Testis (tissue), 3 donors: ENCODE measurements around the gene KCNF1. TPM values are rescaled to one million over a fixed set of nuclear protein-coding genes. Genes with fewer than 3 reads are reported as not detected.

Experiments used
- DNase-seq: peaks from one replicate; pipeline ENCODE4 v3.0.0-alpha.2; 2019
- H3K27ac ChIP-seq, 2 donors: fragments of 200-600 bp; sonication (generic); one replicate each; pipeline ENCODE4 v1.5.1; 2019
- H3K27me3 ChIP-seq: fragments of 200-600 bp; sonication (generic); one replicate; pipeline ENCODE4 v1.5.1; 2019
- H3K36me3 ChIP-seq: fragments of 200-600 bp; sonication (generic); one replicate; pipeline ENCODE4 v1.5.1; 2017; ENCODE audit warnings: low read depth; ENCODE audit errors: missing control alignments
- H3K4me1 ChIP-seq: fragments of 200-600 bp; sonication (generic); one replicate; pipeline ENCODE4 v1.5.1; 2019
- H3K4me3 ChIP-seq, 2 donors: fragments of 200-600 bp; sonication (generic); one replicate each; pipeline ENCODE4 v1.5.1; 2017 to 2019
- H3K9me3 ChIP-seq: fragments of 200-600 bp; sonication (generic); one replicate; pipeline ENCODE4 v1.5.1; 2017
- POLR2A ChIP-seq: fragments of 450-650 bp; IDR thresholded peaks from one replicate; pipeline ENCODE4 v1.6.1; 2017; ENCODE audit warnings: antibody characterized with exemption, mild to moderate bottlenecking, moderate library complexity
- WGBS, 2 donors: methylation state at CpG; one replicate each; pipeline ENCODE4 v1.1.5; 2018; 5-methylcytosine and 5-hydroxymethylcytosine counted together
- intact Hi-C: fragments of 100-400 bp; cut with DNase I; formaldehyde crosslinking; loops from one replicate; pipeline ENCODE4 v1.15.1; 2023; ENCODE audit warnings: low total_unique reads
- polyA plus RNA-seq: library from polyadenylated mRNA; stranded (reverse); fragments of 350-450 nt; fragmentation: Illumina TruSeq; extraction: RNeasy Lipid Tissue Mini Kit (QIAGEN cat#74804); gene quantifications from one replicate; pipeline ENCODE4 v1.2.3, GENCODE V29; 2014; ENCODE audit warnings: low read depth, low replicate concordance; ENCODE audit not compliant: insufficient read depth
- total RNA-seq, 2 donors: library from RNA; depleted of rRNA; stranded (reverse); fragments of >200 nt; gene quantifications; one replicate each; pipeline ENCODE4 v1.2.3, GENCODE V29; 2016
- TF ChIP-seq, protein P1 (sequence below), 3 experiments: fragments of 450-650 bp in 2 of 3; fragments of 200-600 bp in 1 of 3; sonication (generic) in 1 of 3; IDR thresholded peaks; one replicate each; pipeline ENCODE4 v1.5.1; 2016 to 2019; ENCODE audit warnings: antibody characterized with exemption in 3 of 3, mild to moderate bottlenecking in 2 of 3, moderate library complexity in 1 of 3

Gene KCNF1
- total and polyA plus RNA-seq, 3 donors from 2014 or later = 0.19 to 0.70 (median 0.63) TPM

DNA sequence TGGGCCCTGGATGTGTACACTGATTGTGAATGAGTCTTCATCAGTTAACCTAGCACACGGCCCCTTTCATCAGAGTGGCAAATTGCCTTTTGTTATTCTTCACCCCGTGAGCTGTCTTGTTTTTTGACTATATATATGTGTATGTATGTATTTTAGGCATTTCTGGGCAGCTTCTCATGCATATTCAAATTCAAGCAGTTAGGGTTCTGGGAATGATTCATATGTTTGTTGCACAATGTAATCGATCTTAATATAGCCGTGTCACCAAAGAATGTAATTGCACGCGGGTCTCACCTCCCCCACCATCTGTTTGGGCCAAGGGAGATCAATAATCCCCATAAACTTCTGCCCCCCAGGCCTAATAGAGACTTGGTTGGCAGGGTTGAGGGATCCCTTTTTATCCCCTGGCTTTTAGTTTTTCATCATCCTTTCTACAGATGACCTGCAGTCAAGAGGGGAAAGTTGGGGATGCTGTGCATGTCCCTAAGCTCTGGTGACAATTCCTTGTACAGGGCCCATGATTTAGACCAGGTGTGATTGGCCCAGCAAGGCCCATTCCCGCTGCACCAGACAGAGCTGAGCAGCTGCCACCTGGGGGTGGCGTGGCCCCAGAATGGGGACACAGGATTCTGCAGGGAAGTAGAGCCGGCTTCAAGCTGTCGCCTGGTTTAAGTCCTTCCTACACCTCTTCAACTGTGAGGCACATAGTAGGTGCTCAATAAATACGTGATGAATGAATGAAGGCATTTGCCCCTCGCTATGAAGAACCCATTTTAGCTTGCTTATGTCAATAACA lies 19.2 kb downstream of the KCNF1 start:
- Histone ChIP-seq H3K27me3 (no peaks in the 10 kb centered on the region), H3K27ac (no peak overlapping the region), H3K36me3 (no peaks in the 10 kb centered on the region), H3K4me3 (no peak overlapping the region), H3K4me1 (peaks cover 4% of the 10 kb centered on the region), H3K9me3 (no peaks in the 10 kb centered on the region)
- WGBS, 2 donors = 89 to 92% methylated on average over 10 to 12 of the region's 12 CpGs
- intact Hi-C loops = no loop called here
- TF ChIP-seq POLR2A = no peak
- TF ChIP-seq, protein P1, sequence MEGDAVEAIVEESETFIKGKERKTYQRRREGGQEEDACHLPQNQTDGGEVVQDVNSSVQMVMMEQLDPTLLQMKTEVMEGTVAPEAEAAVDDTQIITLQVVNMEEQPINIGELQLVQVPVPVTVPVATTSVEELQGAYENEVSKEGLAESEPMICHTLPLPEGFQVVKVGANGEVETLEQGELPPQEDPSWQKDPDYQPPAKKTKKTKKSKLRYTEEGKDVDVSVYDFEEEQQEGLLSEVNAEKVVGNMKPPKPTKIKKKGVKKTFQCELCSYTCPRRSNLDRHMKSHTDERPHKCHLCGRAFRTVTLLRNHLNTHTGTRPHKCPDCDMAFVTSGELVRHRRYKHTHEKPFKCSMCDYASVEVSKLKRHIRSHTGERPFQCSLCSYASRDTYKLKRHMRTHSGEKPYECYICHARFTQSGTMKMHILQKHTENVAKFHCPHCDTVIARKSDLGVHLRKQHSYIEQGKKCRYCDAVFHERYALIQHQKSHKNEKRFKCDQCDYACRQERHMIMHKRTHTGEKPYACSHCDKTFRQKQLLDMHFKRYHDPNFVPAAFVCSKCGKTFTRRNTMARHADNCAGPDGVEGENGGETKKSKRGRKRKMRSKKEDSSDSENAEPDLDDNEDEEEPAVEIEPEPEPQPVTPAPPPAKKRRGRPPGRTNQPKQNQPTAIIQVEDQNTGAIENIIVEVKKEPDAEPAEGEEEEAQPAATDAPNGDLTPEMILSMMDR (IDR thresholded peaks at IDR 0.05) = no peak
- no peak for DNase-seq

DNA sequence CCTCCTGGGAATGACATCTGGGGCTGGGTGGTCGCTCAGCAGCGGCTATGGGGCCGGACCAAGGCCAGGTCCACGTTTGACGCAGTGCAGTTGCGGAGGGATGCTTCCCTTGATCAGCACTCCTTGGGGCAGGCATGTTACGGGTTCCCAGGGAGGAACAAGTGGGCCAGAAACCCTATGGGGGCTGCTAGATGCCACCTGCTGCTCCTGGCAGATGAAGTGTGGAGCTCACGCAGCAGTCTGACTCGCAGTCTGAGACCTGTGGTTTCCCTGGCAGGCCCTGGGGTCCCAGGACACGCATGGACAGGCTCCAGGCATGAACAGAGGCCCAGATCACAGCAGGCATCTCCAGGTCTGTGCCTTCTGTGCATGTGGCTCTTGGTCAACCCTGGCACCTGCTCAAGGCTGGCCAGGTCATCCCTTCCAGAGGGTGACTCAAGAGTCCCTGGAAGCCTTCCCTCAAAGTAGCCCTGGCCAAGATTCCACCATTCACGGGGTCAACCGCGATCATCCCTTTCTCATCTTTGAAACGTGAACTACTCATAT lies 20.0 kb downstream of the KCNF1 start:
- no peaks in the 10 kb centered on the region for H3K27me3 ChIP-seq
- TF ChIP-seq, protein P1 (IDR thresholded peaks at IDR 0.05) = no peak
- TF ChIP-seq POLR2A = no peak
- no peaks in the 10 kb centered on the region for H3K36me3 ChIP-seq
- peaks cover 4% of the 10 kb centered on the region for H3K4me1 ChIP-seq
- no peak overlapping the region for H3K4me3 ChIP-seq
- no peaks in the 10 kb centered on the region for H3K9me3 ChIP-seq
- DNase-seq = no peak
- H3K27ac ChIP-seq = no peak overlapping the region
- 58 to 90% methylated on average over 4 to 14 of the region's 14 CpGs for WGBS, 2 donors
- intact Hi-C loops = no loop called here

DNA sequence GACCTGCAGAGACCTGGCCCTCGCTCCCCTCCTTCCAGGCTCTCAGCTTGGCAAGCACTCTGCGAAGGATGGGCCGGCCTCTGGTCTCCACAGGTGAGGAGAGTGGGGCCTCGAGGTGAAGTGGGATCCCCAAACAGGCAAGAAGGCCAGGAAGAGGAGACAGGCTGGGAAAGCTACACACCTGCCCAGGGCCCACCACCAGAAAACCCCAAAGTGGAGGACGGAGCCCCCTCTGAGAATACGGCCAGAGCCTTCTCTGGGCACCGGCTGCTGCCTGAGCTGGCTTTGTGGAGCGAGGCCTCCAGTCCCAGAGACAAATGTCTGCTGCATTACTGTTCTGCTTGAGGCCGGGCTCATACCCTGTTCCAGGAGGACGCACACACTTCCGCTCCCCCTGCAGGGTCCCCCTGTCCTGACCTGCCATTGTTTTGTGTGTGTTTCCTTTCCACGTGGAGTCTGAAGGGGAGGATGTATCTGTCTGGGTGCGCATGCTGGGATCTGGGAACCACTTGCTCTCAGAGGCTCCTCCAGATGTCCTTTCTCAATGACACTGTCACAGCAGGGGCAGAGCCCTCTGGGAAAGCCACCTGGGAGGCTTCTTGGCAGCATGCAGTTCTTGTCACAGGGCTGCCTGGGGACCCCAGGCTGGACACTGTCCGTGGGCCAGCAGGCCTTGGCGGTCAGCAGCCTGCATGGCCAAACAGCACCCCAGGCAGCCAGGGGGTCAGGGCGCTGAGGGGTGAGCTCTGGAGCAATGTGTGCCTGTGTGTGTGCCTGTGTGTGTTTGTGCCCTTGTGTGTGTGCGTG lies 20.8 kb downstream of the KCNF1 start:
- 82 to 83% methylated on average over 12 to 17 of the region's 17 CpGs for WGBS, 2 donors
- TF ChIP-seq, protein P1 (IDR thresholded peaks at IDR 0.05) = no peak
- Histone ChIP-seq H3K4me1 (peaks cover 4% of the 10 kb centered on the region), H3K36me3 (no peaks in the 10 kb centered on the region), H3K4me3 (no peak overlapping the region), H3K27ac (no peak overlapping the region), H3K27me3 (no peaks in the 10 kb centered on the region), H3K9me3 (no peaks in the 10 kb centered on the region)
- no peak for DNase-seq
- intact Hi-C loops = no loop called here

DNA sequence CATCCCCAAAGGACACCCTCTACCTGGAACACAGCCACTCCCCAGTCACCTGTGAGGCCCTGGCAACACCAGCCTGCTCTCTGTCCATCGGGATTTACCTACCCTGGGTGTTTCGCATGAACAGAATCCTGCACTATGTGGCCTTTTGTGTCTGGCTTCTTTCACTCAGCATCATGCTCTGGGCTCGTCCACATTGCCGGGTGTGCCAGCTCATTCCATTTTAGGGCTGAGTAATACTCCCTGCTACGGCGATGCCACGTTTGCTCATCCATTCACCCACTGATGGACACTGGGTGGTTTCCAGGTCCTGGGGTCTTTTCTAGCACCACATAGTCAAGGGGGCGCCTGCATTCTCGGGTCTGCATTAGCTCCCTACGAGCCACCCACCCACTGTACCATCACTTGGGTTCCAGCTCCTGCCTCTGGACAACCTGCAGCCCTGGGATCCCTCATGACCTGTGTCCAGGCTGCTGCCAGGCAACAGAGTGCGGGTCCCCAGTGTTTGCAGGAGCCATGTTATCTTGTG lies 22.0 kb downstream of the KCNF1 start:
- Histone ChIP-seq H3K9me3 (no peaks in the 10 kb centered on the region), H3K36me3 (no peaks in the 10 kb centered on the region), H3K27ac (no peak overlapping the region), H3K27me3 (no peaks in the 10 kb centered on the region), H3K4me1 (peaks cover 4% of the 10 kb centered on the region), H3K4me3 (no peak overlapping the region)
- WGBS, 2 donors = 95 to 96% methylated on average over 11 of the region's 11 CpGs
- intact Hi-C loops = no loop called here
- no peak for DNase-seq
- TF ChIP-seq POLR2A = no peak
- TF ChIP-seq, protein P1 (IDR thresholded peaks at IDR 0.05) = no peak
